GM20000 (cell line): ENCODE data around the gene DGCR2.

Source experiments
- DNase-seq: peaks from one replicate; pipeline ENCODE4 v3.0.0; 2012; ENCODE audit warnings: low spot score
- CTCF ChIP-seq: IDR thresholded peaks from 2 replicates; pipeline ENCODE4 v1.5.1; 2012; ENCODE audit warnings: mild to moderate bottlenecking, control low read depth; ENCODE audit errors: extremely low read depth, missing control alignments

The DGCR2 gene

DNA sequence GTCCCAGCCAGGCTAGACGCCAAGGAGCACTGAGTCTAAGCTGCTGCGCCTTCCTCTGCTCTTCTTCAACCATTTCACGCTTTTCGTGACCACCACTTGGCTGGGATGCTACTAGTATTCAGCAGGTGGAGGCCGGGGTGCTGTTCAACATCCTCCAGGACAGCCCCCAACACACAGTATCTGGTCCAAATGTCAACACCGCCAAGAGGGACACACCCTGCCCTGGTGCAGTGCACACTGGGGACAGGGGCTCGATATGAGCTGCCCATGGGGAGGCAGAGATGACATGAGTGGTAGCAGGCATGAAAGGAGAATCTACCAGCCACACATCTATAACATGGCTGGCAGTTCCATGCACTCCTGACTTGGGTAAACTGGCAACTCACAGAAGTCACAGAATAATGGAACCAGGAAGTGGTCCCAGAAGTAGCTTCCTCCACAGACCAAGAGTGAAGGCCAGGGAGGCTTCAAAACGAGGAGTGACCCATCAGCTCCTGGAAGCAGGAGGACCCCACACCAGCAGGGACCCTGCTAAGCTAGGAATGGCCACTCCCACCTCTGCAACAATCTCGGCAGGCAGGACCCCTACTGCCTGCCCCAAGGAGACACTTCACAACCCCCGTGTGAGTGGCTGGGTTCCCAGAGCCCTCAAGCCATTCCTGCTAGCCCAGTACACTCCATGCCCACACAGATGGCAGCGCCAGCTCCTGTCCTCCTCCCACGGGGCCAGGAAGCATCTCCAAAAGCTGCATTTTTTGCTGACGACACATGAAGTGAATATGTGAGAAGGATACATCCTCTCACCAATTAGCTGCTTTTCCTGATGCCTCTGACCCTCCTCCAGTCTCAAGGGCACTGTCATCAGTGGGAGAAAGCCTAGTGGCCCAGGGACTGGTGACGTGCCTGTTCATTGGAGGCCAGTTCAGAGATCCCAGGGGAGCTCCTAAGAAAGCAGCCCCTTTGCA, 78.8 kb downstream of the DGCR2 start:
- DNase-seq: no peak
- no peak for TF ChIP-seq CTCF

DNA sequence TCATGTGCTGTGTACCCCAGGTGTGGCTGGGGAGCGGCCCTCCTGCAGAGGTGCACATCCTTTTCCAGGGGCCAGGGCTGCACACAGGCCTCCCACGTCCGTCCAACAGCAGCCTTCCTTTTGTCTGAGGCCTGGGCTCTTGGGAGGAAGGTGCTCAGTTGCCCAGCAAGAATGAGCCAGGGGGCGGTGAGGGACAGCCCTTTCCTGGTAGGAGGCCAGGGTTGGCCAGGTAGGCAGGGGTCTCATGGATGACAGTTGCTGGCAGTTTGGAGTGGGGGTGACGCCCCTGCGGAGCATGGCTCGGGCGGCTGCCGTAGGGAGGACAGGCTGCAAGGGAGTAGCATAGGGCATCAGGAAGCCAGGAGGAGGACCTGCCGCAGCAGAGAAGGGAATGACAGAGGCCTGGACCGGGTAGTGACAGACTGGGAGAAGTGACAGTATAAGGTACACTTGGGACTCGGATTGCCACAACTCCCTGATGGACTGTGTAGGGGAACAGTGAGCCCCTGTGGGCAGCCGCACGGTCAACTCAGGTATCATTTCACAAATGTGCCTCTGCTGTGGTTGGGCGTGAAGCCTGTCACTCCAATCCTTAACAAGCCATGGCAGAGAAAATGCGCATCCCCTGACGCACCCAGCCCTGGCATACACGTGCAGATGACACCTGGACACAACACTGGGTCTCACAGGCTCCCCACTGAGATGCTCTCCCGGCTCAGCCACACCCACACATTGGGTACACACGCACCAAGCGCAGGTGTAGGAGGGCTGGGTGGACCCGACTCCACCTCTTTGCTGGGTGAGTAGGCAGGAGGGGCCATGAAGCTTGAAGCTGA, 79.7 kb downstream of the DGCR2 start:
- no peak for TF ChIP-seq CTCF
- DNase-seq: no peak

GRCh38 chr22:19041704-19042074, 80.5 kb downstream of the DGCR2 start:
- no peak for TF ChIP-seq CTCF
- no peak for DNase-seq

DNA sequence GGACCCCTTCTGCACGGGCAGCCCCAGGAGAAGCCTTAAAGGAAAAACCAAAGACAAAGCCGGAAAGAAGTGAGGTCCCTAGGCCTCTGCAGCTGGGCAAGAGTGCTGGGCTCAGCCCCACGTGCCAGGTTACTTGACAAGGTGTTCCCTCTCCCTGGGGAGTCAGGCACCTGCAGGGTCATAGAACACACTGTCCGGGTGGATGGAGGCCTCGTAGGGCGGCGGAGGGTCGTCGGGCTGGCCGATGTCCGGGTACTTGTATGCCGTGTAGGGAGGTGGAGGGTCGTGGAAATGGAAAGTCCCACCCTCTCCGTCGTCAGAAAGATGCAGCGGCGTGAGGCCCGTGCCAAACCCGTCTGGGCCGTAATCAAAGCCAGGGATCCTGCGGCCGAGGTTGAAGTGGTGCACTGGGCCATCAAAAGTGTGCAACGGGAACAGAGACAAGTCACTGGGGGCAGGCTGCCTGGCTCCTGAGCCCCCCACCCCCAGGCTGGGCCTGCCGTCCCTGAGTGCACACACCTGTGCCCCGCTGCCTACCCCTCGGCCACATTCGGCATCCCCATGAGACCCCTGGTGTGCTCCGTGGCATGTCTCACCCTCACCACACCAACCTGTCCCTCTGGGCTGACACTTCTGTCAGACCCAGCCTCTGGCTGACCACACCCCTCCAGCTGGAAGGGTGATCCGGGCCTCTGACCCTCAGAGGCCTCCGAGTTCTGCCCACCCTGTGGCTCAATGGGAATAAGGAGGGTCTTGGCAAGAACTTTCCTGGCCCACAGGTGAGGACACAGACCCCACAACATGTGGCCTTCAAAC, 81.1 kb downstream of the DGCR2 start:
- TF ChIP-seq CTCF: no peak
- DNase-seq: no peak

DNA sequence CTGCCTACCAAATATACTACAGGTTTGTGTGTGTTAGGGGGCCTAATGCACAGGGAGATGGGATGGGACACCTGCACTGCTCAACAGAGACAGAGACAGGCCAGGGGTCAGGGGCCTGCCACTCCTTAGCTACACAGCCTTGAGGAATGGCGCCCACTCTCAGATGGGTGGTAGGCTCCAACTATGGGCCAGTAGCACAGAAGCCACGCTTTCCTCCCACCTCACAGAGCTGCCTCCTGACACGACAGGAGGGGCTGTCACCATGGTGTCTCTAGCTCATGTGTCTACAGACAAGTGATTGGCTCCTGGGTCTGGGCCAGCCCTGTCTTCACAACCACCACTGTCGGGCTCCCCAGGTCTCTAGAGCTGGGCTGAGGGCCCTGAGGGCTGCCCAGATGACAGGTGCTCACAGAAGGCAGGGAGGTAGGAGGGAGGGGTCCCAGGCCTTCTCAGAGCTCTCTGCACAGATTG, 81.8 kb downstream of the DGCR2 start:
- no peak for TF ChIP-seq CTCF
- DNase-seq: no peak

GRCh38 chr22:19039796-19040280, 82.4 kb downstream of the DGCR2 start:
- TF ChIP-seq CTCF: no peak
- no peak for DNase-seq

DNA sequence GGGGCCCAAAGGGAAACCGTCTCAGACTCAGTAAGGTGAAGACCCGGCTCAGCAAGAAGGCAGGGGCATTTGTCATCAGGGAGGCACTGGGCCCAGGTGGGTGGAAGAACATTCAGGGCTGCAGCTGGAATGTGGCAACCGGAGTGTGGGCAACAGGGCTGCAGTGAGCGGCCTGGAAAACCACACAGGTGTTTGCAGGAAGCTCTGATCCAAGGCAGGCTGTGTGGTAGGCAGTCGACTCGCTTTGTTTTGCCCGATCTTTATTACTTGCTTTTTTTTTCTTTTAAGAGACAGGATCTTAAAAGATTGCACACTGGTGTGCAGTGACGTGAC, 82.8 kb downstream of the DGCR2 start:
- TF ChIP-seq CTCF: no peak
- DNase-seq: no peak
